ENCODE measurements around the gene GOLGA5. TPM values are rescaled to one million over a fixed set of nuclear protein-coding genes. Genes with fewer than 3 reads are reported as not detected.

The GOLGA5 gene
- total and polyA plus RNA-seq, 2 of the 13 experiments (the other 11 are each of a cell fraction or from before 2014, with no cell fraction given) = 31.0 to 40.0 TPM

DNA sequence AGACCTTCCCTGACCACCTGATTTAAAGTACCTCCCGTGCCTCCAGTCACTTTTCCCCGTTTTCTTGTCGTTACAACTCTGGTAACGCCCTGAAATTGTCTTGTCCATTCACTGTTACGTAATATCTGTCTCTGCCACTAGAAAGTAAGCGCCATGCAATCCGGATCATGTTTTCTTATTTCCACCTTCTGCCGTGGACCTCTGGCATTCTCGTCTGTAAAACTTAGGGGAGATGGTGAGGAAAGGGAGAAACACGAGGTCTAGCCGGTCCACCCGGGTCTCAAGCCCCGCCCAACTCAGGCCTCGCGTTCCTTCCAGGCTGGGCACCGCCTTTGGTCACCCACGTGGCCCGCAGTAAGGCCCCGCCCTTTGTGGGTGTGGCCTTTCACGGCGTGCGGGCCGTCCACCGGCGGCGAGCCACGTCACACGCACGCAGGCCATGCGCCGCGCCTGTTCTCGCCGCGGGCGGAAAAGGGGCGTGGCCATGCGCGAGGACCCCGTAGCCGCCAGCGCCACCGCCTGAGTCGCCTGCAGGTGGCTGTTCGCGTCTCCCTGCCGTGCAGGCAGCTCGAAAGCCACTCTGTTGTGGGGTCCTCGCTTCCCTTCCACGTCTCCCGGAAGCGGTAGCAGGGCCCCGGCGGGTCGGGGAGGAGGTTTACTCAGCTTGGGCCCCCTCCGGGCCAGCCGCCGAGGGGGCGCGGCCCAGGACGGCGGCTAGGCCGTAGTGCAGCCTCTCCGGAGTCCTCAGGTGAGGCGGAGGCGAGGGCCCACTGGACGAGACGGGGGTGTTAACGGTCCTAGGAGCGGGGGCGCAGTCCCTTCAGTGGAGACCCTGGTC is at the start of gene GOLGA5 (continued):
- TF ChIP-seq FOXA3 (CRISPR knock-in tag; IDR thresholded peaks at IDR 0.05) = peak; percentile 53; the same call in 1 of the 2 replicates
- TF ChIP-seq, protein P1, sequence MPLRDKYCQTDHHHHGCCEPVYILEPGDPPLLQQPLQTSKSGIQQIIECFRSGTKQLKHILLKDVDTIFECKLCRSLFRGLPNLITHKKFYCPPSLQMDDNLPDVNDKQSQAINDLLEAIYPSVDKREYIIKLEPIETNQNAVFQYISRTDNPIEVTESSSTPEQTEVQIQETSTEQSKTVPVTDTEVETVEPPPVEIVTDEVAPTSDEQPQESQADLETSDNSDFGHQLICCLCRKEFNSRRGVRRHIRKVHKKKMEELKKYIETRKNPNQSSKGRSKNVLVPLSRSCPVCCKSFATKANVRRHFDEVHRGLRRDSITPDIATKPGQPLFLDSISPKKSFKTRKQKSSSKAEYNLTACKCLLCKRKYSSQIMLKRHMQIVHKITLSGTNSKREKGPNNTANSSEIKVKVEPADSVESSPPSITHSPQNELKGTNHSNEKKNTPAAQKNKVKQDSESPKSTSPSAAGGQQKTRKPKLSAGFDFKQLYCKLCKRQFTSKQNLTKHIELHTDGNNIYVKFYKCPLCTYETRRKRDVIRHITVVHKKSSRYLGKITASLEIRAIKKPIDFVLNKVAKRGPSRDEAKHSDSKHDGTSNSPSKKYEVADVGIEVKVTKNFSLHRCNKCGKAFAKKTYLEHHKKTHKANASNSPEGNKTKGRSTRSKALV (CRISPR knock-in tag; IDR thresholded peaks at IDR 0.05) = no peak
- TF ChIP-seq MIXL1 (CRISPR knock-in tag; IDR thresholded peaks at IDR 0.05) = no peak
- peak; percentile 91 for TF ChIP-seq MXD1 (CRISPR knock-in tag; IDR thresholded peaks at IDR 0.05)
- TF ChIP-seq DNMT1 (CRISPR knock-in tag; IDR thresholded peaks at IDR 0.05) = peak; percentile 61
- TF ChIP-seq CREB3 (CRISPR knock-in tag; IDR thresholded peaks at IDR 0.05) = no peak
- TF ChIP-seq NFIC (IDR thresholded peaks at IDR 0.05; ENCODE audit: low read length) = no peak
- TF ChIP-seq THYN1 (CRISPR knock-in tag; IDR thresholded peaks at IDR 0.05; ENCODE audit: borderline replicate concordance, low read depth) = no peak
- TF ChIP-seq NR2C2 (CRISPR knock-in tag; IDR thresholded peaks at IDR 0.05; ENCODE audit: borderline replicate concordance) = peak; percentile 91
- TF ChIP-seq, protein P2, sequence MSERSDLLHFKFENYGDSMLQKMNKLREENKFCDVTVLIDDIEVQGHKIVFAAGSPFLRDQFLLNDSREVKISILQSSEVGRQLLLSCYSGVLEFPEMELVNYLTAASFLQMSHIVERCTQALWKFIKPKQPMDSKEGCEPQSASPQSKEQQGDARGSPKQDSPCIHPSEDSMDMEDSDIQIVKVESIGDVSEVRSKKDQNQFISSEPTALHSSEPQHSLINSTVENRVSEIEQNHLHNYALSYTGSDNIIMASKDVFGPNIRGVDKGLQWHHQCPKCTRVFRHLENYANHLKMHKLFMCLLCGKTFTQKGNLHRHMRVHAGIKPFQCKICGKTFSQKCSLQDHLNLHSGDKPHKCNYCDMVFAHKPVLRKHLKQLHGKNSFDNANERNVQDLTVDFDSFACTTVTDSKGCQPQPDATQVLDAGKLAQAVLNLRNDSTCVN (CRISPR knock-in tag; IDR thresholded peaks at IDR 0.05; ENCODE audit: borderline replicate concordance) = no peak; the same call in 1 of the 2 replicates
- TF ChIP-seq, protein P3, sequence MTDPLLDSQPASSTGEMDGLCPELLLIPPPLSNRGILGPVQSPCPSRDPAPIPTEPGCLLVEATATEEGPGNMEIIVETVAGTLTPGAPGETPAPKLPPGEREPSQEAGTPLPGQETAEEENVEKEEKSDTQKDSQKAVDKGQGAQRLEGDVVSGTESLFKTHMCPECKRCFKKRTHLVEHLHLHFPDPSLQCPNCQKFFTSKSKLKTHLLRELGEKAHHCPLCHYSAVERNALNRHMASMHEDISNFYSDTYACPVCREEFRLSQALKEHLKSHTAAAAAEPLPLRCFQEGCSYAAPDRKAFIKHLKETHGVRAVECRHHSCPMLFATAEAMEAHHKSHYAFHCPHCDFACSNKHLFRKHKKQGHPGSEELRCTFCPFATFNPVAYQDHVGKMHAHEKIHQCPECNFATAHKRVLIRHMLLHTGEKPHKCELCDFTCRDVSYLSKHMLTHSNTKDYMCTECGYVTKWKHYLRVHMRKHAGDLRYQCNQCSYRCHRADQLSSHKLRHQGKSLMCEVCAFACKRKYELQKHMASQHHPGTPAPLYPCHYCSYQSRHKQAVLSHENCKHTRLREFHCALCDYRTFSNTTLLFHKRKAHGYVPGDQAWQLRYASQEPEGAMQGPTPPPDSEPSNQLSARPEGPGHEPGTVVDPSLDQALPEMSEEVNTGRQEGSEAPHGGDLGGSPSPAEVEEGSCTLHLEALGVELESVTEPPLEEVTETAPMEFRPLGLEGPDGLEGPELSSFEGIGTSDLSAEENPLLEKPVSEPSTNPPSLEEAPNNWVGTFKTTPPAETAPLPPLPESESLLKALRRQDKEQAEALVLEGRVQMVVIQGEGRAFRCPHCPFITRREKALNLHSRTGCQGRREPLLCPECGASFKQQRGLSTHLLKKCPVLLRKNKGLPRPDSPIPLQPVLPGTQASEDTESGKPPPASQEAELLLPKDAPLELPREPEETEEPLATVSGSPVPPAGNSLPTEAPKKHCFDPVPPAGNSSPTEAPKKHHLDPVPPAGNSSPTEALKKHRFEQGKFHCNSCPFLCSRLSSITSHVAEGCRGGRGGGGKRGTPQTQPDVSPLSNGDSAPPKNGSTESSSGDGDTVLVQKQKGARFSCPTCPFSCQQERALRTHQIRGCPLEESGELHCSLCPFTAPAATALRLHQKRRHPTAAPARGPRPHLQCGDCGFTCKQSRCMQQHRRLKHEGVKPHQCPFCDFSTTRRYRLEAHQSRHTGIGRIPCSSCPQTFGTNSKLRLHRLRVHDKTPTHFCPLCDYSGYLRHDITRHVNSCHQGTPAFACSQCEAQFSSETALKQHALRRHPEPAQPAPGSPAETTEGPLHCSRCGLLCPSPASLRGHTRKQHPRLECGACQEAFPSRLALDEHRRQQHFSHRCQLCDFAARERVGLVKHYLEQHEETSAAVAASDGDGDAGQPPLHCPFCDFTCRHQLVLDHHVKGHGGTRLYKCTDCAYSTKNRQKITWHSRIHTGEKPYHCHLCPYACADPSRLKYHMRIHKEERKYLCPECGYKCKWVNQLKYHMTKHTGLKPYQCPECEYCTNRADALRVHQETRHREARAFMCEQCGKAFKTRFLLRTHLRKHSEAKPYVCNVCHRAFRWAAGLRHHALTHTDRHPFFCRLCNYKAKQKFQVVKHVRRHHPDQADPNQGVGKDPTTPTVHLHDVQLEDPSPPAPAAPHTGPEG (CRISPR knock-in tag; IDR thresholded peaks at IDR 0.05) = no peak
- TF ChIP-seq MED1 (CRISPR knock-in tag; IDR thresholded peaks at IDR 0.05) = peak; percentile 84
- TF ChIP-seq NRL (CRISPR knock-in tag; IDR thresholded peaks at IDR 0.05; ENCODE audit: borderline replicate concordance) = peak; percentile 56; the same call in 1 of the 2 replicates
- TF ChIP-seq, protein P4, sequence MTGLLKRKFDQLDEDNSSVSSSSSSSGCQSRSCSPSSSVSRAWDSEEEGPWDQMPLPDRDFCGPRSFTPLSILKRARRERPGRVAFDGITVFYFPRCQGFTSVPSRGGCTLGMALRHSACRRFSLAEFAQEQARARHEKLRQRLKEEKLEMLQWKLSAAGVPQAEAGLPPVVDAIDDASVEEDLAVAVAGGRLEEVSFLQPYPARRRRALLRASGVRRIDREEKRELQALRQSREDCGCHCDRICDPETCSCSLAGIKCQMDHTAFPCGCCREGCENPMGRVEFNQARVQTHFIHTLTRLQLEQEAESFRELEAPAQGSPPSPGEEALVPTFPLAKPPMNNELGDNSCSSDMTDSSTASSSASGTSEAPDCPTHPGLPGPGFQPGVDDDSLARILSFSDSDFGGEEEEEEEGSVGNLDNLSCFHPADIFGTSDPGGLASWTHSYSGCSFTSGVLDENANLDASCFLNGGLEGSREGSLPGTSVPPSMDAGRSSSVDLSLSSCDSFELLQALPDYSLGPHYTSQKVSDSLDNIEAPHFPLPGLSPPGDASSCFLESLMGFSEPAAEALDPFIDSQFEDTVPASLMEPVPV (CRISPR knock-in tag; IDR thresholded peaks at IDR 0.05) = no peak
- no peak; the same call in 1 of the 2 replicates for TF ChIP-seq MTF1 (CRISPR knock-in tag; IDR thresholded peaks at IDR 0.05)
- TF ChIP-seq AHR (CRISPR knock-in tag; IDR thresholded peaks at IDR 0.05) = 0 out of 2 replicates have a peak, but pooled peaks have one; percentile 20

All from HepG2 (cell line).